Ishikawa (cell line): ENCODE measurements around the gene CRAMP1.

ENCODE experiments used
- CEBPB ChIP-seq: IDR thresholded peaks from 2 replicates; pipeline ENCODE4 v1.6.1; 2012
- EGR1 ChIP-seq: IDR thresholded peaks from 2 replicates; pipeline ENCODE4 v1.6.1; 2012
- EP300 ChIP-seq: IDR thresholded peaks from 2 replicates; pipeline ENCODE4 v1.6.1; 2012; ENCODE audit warnings: borderline replicate concordance
- FOXM1 ChIP-seq: IDR thresholded peaks from 2 replicates; pipeline ENCODE4 v1.6.1; 2012; ENCODE audit warnings: low read depth, borderline replicate concordance
- MAX ChIP-seq: IDR thresholded peaks from 2 replicates; pipeline ENCODE4 v1.6.1; 2012
- NFIC ChIP-seq: IDR thresholded peaks from 2 replicates; pipeline ENCODE4 v1.6.1; 2012
- RAD21 ChIP-seq: IDR thresholded peaks from 2 replicates; pipeline ENCODE4 v1.6.1; 2012; ENCODE audit warnings: low read depth
- REST ChIP-seq: IDR thresholded peaks from 2 replicates; pipeline ENCODE4 v1.6.1; 2012; ENCODE audit warnings: low read depth, mild to moderate bottlenecking
- TAF1 ChIP-seq: IDR thresholded peaks from 2 replicates; pipeline ENCODE4 v1.6.1; 2012; ENCODE audit warnings: low read depth, mild to moderate bottlenecking
- TCF12 ChIP-seq: IDR thresholded peaks from 2 replicates; pipeline ENCODE4 v1.6.1; 2012; ENCODE audit warnings: low read depth
- TEAD4 ChIP-seq: IDR thresholded peaks from 2 replicates; pipeline ENCODE4 v1.6.1; 2012
- USF1 ChIP-seq: IDR thresholded peaks from 2 replicates; pipeline ENCODE4 v1.6.1; 2012
- YY1 ChIP-seq: IDR thresholded peaks from 2 replicates; pipeline ENCODE4 v1.6.1; 2012; ENCODE audit warnings: low read depth
- ZBTB7A ChIP-seq: IDR thresholded peaks from 2 replicates; pipeline ENCODE4 v1.6.1; 2012; ENCODE audit warnings: low read depth

GRCh38 chr16:1698680-1699079, 86.5 kb downstream of the CRAMP1 start:
- no peak for TF ChIP-seq RAD21
- no peak for TF ChIP-seq EGR1
- TF ChIP-seq CEBPB: no peak
- no peak for TF ChIP-seq YY1
- TF ChIP-seq TEAD4: no peak
- TF ChIP-seq TAF1: no peak
- TF ChIP-seq FOXM1: no peak
- TF ChIP-seq EP300: no peak
- TF ChIP-seq MAX: no peak
- TF ChIP-seq ZBTB7A: no peak
- no peak for TF ChIP-seq REST
- no peak for TF ChIP-seq NFIC
- TF ChIP-seq USF1: no peak
- TF ChIP-seq TCF12: no peak
